ENCODE data around the gene TRIM25.

The TRIM25 gene

GRCh38 chr17:56867948-56868376 lies 45.9 kb downstream of the TRIM25 start:
- DNase-seq (ENCODE audit: low read depth), result peak; percentile 36

DNA sequence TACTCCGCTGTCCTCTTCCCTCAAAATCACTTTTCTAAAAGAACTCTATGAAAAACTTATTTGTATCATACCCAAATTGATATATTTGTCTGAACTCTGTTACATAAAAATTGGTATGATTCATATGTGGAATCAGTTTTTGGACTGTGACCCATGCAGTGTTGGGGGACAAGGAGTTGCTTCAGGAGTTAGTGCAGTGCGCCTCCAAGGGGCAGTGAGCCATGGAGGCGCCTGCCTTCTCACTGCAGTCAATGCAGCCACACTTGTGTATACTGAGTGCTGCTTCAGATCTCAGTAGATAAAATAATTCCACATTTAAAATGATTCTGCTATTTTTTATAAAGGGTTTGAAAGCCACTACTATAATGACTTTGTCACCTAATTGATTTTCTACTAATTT lies 47.4 kb downstream of the TRIM25 start:
- no peak overlapping the region for H3K4me3 ChIP-seq (ENCODE audit: low read length)
- TF ChIP-seq, protein P1, sequence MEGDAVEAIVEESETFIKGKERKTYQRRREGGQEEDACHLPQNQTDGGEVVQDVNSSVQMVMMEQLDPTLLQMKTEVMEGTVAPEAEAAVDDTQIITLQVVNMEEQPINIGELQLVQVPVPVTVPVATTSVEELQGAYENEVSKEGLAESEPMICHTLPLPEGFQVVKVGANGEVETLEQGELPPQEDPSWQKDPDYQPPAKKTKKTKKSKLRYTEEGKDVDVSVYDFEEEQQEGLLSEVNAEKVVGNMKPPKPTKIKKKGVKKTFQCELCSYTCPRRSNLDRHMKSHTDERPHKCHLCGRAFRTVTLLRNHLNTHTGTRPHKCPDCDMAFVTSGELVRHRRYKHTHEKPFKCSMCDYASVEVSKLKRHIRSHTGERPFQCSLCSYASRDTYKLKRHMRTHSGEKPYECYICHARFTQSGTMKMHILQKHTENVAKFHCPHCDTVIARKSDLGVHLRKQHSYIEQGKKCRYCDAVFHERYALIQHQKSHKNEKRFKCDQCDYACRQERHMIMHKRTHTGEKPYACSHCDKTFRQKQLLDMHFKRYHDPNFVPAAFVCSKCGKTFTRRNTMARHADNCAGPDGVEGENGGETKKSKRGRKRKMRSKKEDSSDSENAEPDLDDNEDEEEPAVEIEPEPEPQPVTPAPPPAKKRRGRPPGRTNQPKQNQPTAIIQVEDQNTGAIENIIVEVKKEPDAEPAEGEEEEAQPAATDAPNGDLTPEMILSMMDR (conservative IDR thresholded peaks at IDR 0.05; ENCODE audit: low read length), result no peak
- DNase-seq (ENCODE audit: low read depth), result no peak

More at GRCh38 chr17:56867948-56868376, 45.9 kb downstream of the TRIM25 start:
- TF ChIP-seq, protein P1 (conservative IDR thresholded peaks at IDR 0.05; ENCODE audit: low read length), result no peak
- H3K4me3 ChIP-seq (ENCODE audit: low read length), result no peak overlapping the region

DNA sequence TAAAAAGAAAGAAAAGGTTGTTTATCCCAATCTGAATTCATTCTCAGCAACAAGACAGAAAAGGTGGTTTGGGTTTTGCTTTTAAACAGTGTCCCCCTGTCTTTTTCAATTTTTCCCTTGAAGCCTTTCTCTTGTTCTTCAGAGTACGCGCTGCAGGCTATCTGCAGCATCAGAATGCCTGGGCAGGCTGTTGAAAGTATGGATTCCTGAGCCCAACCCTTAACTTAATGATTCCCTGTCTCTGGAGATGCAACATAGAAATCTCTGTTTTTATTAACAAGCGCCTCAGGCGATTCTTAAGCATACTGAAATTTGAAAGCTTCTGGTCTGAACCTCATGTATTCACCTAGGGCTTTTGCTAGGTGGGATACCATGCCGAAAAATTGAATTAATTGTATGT lies 47.8 kb downstream of the TRIM25 start:
- no peak for DNase-seq (ENCODE audit: low read depth)
- TF ChIP-seq, protein P1 (conservative IDR thresholded peaks at IDR 0.05; ENCODE audit: low read length), result no peak
- no peak overlapping the region for H3K4me3 ChIP-seq (ENCODE audit: low read length)

- TF ChIP-seq, protein P1 (conservative IDR thresholded peaks at IDR 0.05; ENCODE audit: low read length), result no peak
- DNase-seq (ENCODE audit: low read depth), result no peak
These were observed 49.9 kb downstream of the TRIM25 start for GRCh38 chr17:56863974-56864373.

DNA sequence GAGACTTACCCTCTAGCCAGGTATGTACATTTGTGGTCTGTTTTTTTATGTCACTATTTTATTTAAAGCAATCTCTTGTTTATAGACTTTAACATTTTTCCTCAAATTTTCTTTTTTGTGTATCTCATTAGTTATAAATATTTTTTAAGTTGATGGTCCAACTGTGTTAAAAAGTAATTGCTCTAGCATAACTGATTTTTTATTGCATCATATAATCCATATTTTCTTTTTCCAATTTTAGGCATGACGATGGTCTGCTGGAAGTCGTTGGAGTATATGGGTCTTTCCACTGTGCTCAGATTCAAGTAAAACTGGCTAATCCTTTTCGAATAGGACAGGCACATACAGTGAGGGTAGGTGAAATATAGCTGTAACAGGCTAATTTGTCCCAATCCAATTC lies 52.0 kb downstream of the TRIM25 start:
- H3K4me3 ChIP-seq (ENCODE audit: low read length), result no peak overlapping the region
- TF ChIP-seq, protein P1 (conservative IDR thresholded peaks at IDR 0.05; ENCODE audit: low read length), result no peak
- DNase-seq (ENCODE audit: low read depth), result no peak

More at GRCh38 chr17:56863974-56864373, 49.9 kb downstream of the TRIM25 start:
- no peak overlapping the region for H3K4me3 ChIP-seq (ENCODE audit: low read length)

DNA sequence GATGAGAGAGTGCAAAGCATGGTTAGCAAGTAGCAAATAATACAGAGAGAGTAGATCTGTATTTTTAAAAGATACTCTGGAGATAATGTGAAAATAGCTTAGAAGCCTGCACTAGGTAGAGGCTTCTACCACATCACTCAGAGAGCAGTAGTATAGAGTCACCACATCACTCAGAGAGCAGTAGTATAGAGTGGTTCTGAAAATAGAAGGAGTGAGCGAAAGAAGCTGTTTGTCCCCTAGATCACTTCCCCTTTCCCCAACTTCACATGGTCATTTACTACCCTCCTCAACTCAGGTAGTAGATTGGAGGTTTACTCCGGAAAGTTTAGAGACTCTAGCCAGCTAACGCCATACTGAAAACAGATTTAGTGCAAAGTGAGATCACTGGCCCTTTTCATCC lies 62.8 kb downstream of the TRIM25 start:
- TF ChIP-seq, protein P1 (conservative IDR thresholded peaks at IDR 0.05; ENCODE audit: low read length), result no peak
- H3K4me3 ChIP-seq (ENCODE audit: low read length), result no peak overlapping the region
- DNase-seq (ENCODE audit: low read depth), result no peak

GRCh38 chr17:56850591-56850990 lies 63.3 kb downstream of the TRIM25 start:
- TF ChIP-seq, protein P1 (conservative IDR thresholded peaks at IDR 0.05; ENCODE audit: low read length), result no peak
- H3K4me3 ChIP-seq (ENCODE audit: low read length), result no peak overlapping the region
- no peak for DNase-seq (ENCODE audit: low read depth)
